CD4-positive, alpha-beta T cell treated with Interferon alpha-2 for 1 hour (primary cell): ENCODE measurements around the gene MDM1.
A peak's percentile ranks its signal among the peaks of the same experiment; 100 is the strongest.

Experiments used
- DNase-seq, 2 donors: peaks; one replicate each; pipeline ENCODE4 v3.0.0-alpha.2; 2020 to 2022

MDM1 gene

DNA sequence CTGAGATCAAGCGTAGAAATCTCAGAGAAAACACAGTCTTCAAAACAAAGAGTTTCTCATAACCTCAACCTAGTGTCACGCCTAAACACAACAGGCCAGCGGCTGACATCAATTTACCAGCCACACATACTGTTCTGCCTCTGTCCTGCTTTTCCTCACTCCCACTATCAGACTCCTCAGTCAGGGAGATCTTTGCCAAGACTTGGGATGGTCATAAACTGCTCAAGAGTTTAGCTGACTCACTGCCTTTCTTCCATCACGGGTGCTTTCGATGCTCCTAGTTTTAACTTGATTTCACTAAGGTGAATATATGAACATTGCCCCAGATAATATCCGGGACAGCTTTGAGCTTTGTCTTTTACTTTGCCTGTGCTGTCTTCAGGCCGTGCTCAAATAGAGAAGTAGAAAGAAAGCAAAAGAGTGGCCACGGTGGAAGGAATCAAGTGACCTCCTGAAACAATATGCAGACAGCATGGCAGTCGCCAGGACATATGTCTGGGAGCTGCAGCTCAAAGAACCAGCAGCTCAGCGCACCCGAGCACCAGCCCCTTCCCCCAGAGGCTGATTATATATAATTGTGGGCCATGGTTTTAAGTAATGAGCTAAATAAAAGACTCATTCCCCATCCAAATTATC is 12.1 kb downstream of the MDM1 start:
- no peak for DNase-seq

DNA sequence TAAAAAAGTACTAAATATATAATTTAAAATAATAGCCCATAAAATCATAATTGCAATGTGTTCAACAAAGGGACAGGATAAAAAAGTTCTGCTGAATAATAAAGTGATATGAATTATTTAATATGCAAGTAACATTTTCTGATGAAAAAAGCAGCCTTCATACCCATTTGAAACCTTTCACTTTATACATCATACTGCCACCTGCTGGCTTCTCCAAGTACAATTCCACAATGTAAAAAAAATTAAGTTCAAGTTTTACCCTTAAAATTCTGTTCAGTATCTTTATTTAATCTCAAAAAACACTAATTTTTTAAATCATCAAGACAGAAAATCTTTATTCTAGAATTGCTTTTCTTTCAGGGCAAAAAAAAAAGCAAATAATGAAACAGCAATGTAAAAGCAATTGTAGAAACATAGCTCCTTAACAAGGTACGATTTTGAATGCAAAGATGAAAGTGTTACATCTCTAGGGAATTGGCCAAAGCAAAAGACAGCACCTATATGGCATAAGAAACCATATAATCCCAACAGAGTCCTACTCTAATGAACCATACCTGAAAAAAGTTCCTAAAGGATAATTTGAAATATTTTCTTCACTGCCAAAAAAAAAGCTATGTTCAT is 15.0 kb downstream of the MDM1 start:
- peak; percentile 21 to 66 for DNase-seq

DNA sequence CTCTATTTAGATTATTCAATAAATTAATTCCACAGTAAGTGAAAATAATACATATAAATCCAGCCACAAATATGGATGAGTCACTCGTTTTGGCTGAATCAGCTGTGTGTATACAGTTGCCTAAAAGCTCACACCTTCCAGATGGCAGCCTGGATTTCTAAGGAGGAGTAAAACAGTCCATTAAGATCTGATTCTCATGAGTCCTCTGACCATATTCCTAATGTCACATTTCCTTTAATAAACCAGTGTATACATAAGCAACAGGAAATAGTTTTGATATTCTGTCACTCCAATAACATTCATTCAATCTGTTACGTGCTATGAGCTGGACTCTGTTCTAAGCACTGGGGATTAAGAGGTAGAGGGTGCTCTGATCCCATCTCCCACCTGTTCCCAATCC is 21.8 kb downstream of the MDM1 start:
- no peak for DNase-seq

DNA sequence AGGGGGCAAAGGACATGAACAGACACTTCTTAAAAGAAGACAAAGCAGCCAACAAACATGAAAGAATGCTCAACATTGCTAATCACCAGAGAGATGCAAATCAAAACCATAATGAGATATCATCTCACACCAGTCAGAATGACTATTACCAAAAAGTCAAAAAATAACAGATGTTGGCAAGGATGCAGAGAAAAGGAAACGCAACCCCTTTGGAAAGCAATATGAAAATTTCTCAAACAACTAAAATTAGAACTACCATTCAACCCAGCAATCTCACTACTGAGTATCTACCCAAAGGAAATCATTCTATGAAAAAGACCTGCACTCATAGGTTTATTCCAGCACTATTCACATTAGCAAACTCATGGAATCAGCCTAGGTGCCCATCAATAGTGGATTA is 25.6 kb downstream of the MDM1 start:
- no peak for DNase-seq

DNA sequence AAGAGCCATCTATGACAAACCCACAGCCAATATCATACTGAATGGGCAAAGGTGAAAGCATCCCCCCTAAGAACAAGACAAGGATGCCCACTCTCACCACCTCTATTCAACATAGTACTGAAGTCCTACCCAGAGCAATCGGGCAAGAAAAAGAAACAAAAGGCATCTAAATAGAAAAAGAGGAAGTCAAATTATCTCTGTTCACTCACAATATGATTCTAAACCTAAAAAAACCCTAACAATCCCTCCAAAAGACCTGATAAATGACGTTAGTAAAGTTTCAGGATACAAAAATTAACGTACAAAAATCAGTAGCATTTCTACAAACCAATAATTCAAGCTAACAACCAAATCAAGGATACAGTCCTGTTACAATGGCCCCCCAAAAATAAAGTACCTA is 26.9 kb downstream of the MDM1 start:
- no peak for DNase-seq

DNA sequence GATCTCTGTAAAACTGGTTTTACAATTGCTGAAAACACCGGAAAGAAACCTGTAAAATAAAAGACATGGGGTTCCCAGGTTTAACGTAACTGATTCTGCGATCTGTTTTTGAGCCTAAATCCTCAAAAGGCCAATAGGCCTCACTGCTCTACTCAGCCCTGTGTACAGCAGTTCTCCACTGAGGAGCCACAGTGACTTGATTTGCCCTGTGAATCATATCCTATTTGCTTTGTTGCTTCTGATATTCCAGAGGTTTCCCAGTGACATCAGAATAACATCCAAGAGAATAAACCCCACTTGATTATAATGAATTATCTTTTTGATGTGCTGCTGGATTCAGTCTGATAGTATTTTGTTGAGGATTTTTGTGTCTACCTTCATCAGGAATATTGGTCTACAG is 27.5 kb downstream of the MDM1 start:
- DNase-seq = no peak

DNA sequence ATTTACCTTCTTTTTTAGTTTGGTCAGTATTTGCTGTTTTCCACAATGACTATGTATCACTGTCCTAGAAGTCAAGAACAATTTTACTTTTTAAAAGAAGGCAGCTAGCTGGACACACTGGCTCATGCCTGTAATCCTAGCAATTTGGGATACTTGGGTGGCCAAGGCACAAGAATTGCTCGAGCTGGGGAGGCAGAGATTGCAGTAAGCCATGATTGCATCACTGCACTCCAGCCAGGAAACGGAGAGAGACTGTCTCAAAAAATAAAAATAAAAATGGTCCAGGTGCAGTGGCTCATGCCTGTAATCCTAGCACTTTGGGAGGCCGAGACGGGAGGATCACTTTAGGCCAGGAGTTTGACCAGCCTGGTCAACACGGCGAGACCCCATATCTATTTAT is 28.3 kb downstream of the MDM1 start:
- no peak for DNase-seq

DNA sequence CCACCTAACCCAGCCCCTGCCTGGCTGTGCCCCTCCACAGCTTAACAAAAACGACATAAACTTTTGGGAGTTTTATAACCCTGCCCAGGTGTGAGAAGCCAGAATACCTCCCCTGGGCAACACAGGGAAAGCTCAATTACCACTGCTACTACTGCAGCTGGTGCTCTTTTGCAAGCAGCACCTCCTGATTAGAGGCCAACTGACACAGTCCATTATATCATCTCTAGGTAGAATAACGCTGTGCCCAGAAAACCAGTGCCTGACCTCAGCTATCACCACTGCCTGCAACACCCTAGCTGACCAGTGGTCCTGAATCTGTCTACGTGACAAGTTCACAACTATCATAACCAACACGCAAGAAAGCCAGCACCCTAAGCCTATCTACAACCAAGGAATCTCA is 34.2 kb downstream of the MDM1 start:
- no peak for DNase-seq

DNA sequence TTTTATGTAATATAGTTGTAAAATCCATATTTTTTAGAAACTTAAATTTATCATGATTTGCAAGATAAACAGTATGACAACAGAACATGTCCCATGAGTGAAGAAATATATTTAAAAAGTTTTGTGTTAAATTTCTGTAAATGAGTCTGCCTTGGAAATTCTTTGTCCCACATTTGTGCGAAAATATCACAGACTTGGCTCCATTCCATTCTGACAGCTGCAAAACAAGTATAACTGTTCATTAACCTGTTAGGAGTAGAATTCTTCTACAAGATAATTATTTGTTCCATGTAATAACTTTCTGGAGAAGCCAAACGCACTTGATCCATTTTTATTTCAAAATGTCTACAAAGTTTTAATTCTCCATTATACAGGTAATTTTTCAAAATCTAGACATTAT is 37.9 kb downstream of the MDM1 start:
- no peak for DNase-seq

DNA sequence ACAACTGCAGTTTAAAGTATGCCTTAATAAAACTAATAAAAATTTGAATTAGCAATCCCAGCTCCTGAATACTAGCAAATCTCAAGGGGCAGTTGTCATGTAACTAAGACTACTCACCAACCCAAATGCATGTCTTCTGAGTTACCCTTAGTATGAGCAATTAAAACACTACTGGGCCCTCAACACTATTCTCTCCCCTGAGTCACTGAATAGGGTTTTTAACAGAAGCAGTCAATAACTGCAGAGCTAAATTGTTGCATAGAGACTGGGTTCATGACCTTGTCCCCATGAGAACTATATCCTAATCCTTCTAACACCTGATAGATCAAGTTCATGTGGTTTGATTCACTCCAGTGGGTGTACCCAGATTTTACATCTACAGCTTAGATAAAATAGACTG is 38.8 kb downstream of the MDM1 start:
- DNase-seq = no peak

DNA sequence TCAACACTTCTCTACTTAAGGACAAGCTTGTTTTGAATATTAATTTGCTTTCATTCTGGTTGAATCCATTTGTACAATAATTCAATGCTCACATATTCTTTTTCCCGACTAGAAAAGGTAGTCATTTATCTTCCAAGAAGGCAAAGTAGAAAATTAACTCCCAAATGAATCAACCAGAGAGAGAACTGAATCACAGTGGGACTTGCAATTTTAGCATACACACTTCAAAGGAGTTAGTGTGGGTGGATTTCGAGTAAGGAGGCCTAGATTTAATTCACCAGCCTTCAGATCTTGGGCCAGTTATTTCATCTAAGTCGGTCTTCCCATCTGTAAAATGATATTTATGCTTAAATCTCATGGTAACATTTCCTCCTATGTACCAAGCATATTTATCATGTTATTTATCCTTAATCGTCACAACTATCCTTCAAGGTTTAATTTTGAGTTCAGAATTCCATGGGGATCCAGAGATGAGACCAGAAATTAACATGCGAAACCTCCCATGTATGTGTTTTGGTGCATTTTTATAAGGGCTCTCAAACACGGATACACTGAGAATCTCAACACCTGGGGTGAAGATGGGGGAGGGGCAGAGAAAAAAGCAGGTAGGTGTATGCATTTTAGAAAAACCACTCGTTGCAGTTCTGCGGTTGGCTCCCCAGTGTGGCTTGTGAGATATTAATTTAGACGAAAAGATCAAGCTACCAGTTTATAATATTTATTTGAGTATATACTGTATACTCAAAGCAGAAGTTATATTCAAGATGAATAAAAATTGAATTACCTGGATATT is 39.8 kb downstream of the MDM1 start:
- no peak for DNase-seq

DNA sequence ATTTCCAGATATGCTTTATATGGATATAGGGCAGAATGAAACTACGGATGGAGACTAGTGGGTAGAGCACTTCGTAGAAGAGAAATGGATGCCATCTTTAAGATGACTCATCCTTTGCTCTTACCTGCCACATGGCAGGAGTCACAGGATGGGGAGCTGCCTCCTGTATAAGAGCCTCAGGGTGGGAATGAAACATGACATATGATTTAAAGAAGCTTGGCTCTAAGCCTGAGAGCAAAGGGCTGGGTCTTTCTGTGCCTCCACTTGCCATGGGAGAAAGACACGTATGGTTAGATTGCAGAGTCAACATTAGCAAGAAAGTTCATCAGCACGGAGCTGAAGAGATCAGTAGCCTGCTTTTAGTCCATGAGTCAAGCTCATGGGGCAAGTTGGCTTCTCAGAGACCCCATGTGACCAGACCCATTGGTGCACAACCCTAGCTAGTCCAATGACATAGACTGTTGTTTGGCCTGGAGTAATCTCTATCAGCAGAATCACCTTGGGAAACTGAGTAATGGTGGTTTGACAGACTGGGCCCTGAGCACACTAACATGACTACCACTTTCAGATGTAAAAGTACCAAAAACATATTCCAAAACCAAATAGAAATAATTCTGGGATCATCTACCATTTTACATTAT is 40.6 kb downstream of the MDM1 start:
- no peak for DNase-seq

DNA sequence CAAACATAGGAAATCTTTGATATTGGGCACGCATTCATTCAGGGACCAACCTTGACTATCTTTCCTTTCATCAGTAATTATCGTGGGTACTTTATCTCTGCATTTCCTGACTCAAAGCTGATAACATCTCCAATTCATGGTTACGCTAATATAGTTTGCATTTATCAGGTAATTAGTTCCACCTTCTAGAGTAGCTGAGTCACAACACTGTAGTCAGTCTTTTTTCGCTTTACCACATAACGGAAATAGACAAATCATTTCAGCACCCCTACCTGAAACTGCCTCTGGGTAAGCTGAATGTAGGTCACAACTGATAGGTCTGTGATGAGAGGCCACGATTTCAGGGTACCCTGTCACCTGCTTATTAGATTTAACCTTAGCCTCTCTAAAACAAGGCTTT is 42.0 kb downstream of the MDM1 start:
- peak in 1 of 2 donors; percentile 58 for DNase-seq

DNA sequence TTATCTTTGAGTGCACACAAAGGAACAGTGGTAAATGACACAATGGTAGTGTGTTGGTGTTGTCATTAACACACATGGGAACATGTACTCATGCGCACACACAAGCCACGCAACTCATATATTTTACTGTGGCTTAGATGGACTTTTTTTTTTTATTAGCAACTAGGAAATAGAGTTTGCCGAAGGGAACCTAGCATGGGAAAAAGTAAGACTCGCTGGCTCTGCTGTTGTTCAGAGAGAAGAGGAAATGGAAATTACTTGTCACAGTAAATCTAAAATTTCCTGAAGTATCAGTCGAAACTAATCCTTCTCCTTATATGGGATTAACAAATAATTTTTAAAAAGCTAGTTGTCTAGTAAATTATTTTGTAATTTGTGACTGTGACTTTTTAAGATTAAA is 45.1 kb downstream of the MDM1 start:
- no peak for DNase-seq

DNA sequence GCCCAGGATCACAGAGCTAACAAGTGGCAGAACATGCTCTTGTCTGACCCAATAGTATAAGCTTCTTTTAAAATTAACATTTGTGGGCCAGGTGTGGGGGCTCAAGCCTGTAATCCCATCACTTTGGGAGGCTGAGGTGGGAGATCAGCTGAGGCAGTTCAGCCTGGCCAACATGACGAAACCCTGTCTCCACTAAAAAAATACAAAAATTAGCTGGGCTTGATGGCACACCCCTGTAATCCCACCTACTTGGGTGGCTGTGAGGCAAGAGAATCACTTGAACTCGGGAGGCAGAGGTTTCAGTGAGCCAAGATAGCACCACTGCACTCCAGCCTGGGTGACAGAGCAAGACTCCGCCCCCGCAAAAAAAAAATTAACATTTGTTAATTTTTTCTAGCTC is 45.8 kb downstream of the MDM1 start:
- DNase-seq = no peak

DNA sequence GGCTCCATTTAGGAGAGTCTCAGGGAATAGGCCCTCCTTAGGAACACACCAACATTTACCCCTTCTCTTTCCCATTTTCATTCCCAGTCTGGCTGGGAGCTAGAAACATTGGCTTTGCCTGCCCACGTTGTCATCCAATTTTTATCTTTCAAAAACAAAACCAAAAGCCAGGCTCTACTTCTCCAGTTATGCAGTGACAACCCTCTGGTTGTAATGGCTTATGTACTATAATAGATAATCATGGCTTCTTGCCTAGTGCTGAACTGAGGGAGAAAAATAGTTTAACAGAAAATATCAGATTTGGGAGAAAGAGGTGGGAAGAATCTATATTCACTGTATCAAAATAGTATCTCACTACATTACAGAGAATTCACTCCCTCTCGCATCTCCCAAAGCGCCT is 46.6 kb downstream of the MDM1 start:
- DNase-seq = no peak

DNA sequence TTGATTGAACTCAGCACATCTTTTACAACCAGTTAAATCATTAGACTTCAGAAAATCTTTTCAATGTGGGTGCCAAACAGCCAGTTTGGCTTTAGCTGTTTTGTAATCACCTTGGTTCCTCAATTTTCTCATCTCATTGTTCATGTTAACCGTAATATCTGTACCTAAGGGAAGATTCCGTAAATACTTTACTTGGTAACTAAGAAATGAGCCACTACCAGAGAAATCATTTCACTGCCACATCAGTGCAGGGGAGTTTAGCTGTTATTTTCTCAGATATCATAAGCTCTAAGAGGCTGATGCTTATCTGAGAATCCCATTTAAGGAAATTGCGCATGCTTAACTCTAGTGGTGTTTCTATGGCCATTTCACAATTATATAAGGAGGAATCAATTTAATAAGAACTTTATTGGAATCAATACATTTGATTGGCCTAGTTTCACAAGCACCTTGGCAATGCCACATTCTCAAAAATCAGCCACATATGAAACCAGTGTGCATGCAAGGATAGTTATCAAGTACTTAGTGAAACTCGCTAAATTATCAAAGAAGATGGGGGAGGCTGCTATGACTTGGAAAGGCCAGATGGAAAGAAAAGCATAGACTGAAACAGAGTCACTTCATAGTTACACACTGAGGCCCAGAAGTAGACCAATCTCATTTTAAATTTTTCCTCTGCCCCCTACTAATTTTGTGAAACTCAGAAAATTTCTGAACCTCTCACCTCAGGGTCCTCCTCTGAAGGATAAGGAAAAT is 50.7 kb downstream of the MDM1 start:
- DNase-seq = no peak

DNA sequence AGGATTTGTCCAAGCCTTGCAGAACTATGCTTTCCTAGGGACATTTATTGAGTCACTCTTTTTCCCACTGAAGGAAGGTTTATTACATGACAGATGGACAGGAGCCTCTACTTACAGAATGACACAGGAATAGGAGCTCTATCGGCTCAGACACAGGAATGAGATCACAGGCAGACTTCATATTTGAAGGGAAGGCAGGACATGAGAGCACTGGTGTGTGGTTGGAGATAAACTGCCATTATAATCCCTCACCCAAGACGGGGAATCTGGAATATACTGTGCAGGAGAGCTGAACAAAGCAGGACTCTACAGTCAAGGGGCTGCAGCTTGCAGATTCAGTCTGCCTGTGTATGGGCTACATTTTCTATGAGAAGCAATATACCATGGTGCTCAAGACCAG is 51.9 kb downstream of the MDM1 start:
- no peak for DNase-seq

DNA sequence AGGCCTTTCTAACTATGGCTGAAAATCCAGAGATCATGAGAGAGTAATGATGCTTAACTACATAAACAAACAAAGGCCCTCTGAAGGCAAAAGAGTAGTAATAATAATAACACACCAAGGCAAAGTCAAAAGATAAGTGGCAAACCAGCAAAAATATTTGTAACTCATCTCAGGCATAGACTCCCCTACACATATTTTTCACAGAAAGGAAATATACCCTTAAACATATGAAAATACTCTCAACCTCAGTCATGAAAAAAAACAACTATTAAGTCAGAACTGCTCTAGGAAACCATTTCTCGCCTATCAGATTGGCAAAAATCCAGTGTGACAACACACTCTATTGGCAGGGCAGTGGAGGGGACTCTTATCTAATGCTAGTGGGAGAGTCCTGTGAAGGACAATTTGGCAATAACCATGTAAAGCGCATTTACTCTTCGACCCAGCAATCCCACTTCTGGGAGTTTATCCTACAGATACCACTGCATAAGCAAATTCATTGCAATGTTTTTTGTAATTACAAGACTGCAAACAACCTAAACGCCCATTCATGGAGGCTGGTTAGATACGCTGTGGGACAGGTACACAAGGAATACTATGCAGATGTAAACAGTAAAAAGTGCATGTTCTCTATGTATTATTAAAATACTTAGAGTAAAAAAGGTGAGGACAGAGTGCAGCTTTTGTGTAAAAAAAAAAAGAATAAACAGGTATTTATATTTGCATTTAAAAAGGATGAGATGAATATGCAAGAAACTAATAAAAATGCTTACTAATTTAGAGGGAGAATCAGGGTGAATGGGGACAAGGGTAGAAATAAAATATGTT is 52.7 kb downstream of the MDM1 start:
- DNase-seq = no peak

DNA sequence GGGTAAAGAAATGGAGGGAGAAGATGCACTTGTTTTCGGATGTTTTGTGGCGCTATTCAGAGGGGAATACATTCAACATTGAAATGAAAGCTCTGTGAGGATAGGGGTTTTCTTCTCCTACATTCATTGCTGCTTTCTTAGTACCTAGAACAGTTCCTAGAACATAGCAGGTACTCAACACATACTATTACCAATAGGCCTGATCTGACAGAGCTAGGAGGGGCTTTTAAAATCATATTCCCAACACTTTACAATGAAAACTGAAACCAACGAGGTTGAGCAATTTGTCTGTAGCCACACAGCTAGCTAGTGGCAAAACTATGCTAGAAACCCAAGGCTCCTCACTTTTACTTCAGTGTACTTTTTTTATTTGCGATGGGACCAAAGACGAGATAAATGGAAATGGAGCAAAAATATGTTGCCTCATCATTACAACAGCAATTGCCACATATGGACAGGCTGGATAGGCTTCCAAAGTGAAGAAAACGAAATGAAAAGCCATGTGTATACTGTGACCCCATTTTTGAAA is 55.7 kb downstream of the MDM1 start:
- DNase-seq = no peak

DNA sequence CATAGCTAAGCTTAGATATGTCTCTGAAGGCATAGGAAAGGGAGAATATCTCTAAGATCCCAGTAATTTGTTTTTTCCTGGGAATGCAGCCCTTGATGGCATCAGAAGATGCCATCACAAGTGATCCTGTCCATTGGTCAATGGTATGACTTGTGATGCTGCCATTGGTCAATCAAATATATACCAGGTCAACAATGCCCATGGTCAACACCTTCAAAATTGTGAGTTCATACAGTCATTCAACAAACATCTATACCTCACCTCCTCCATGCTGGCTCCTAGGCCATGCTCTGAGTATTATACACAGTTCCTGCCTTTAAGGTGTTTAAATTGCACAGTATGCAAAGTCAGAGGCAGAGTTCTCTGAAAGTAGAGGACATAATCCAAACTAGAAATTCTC is 59.4 kb downstream of the MDM1 start:
- no peak for DNase-seq

DNA sequence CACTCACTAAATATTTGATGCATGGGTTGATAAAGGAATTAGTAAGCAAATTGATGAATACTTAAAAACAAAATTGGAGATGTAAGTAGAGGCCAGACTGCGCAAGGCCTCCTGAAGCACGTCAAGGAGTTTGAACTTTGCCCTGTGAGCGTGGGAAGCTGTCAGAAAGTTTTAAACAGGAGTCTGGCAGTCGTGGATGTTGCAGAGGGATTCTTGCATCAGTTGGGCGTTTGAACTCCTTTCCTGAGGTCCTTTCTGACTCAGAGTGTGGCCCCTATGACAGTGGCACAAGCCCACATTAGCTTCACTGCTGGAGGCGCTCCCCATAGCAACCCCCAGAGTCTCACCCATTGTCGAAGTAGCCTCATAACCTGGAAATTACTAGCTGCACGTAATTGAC is 60.8 kb downstream of the MDM1 start:
- DNase-seq = no peak
